COR-L47 (cell line): Measurements from ENCODE around the gene CORO2B.
"Not testable (repeated sequence)": the region's sequence is repeated elsewhere in the genome, so short reads cannot be mapped to it uniquely, and the experiment has no call there.

Experiments
- DNase-seq: peaks from one replicate; lab custom pipeline; 2025; lab: John Stamatoyannopoulos, UW

CORO2B gene

DNA sequence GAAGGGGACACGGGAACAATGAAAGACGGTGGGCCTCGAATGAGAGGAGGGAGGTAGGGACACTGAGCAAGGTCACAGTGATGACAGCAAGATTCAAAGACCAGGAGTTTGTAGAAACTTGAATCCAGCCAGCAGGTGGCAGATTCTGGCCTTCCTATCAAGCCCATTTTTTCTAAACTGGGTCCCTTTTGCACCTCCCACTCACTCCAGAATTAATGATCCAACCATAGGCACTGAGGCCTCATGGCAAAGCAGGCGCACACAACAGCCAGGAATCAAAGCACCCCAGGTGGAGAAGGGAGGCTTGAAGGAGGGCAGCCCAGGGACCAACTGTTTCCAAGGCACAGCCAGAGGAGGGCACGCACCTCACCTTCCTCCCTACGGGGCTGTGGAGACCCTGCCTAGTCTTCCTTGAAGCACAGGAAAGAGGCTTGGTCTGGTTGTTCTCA, 151.7 kb downstream of the CORO2B start:
- DNase-seq = peak; percentile 31

DNA sequence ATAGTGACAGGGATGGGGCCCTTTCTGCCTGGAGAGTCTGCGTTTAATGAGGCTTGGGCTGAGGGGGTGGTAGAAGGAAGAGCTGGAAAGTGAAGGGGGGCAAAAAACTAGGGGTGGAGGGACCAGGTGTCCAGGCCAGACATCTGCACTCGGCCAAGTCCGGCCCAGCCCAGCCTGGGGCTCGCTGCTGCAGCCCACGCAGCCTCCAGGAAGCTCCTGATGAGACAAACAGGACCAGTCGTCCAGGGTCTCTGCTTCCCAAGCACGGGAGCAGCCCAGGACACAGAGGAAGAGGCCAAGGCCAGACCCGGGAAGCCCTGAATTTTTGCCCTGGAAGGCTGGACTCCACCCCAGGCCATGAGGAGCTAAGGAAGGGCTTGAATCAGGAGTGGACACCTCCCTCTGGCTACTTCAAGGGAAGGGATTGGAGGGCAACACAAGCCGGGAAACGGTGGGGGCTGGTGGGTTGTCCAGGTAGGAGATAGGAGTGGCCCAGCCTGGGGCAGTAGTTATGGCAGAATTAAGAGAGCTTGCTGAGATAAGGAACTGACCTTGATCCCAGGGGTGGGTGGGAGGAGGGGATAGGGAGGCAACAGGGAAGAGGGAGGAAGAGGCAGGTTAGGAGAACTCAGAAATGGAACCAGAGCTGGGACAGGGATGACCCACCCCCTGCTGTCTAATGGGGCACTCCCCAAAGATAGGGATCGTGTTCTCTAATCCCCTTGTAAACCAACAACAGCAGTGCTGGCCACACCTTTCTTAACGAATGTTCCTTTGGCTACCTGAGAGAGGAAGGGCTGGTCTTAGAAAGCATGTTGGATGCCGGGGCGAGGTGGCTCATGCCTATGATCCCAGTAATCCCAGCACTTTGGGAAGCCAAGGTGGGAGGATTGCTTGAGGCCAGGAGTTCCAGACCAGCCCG, 152.4 kb downstream of the CORO2B start:
- no peak for DNase-seq

DNA sequence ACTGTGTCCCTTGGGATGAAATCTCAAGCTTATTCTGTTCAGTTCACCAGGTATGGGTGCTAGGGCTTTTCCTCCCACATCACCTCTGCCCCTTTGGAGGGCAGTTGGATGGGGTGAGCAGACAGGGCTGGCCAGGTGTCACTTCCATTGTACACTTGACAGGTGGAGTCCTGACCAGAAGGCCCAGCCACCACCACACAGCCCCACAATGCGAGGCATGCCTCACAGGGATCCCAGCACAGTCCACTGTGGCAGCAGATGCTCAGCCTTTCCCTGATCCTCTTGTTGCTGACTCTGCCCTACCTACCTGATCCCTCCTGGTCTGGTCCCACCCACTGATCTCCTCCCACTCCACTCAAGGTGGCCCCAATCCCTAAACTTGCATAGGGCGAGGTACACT, 153.7 kb downstream of the CORO2B start:
- no peak for DNase-seq

DNA sequence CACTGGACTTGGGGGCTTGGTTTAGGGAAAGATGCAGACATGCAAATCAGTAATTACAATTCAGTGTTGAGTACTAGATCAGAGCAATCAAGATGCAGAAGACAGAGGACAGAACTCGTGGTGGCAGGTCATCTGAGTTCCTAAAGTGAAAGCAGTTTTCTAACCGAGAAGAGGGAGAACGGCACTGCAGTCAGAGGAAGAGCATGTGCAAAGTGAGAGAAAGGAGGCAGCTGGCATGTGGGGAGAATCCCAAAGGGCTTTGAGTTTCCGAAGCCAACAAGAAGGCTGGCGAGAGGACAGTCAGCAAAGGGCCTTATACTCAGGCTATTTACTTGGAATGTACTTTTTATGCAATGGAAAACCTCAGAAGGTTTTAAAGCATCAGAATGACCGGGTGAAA, 154.9 kb downstream of the CORO2B start:
- no peak for DNase-seq

DNA sequence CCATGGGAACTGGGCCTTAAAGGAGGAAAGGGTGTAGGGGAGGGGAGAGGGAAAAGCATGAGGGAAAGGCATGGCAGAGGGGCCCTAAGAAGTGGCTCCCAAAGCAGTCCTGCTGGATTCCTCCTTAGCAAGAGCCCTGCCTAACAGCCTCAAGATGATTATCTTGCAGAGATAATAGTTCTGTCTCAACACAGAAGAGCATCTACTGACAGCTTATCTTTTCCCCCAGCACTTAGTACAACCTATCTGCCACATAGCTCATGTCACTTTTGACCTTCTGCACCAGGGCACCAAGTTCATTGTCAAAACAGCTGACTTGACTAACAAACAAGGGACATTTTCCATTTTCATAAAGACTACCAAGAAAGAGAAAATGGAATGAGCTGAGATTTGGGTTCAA, 155.6 kb downstream of the CORO2B start:
- no peak for DNase-seq

DNA sequence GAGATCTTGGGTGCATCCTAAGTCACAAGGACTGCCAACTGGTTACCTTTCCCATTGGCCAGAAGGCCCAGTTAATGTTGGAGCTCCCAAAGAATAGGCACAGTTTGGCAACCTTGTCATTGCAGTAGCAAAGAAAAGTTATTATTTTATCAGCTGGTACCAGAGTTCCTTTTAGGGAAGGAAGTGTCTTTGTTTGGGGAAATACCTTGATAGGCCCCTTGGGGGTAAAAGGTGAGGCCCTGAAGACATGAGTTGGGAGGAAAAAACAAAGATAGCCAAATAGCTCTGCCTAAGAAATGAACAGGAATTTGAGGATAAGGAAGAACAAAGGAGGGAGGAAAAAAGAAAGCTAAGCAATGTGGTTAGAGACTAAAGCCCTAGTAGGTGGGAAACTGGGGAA, 156.1 kb downstream of the CORO2B start:
- DNase-seq = no peak

DNA sequence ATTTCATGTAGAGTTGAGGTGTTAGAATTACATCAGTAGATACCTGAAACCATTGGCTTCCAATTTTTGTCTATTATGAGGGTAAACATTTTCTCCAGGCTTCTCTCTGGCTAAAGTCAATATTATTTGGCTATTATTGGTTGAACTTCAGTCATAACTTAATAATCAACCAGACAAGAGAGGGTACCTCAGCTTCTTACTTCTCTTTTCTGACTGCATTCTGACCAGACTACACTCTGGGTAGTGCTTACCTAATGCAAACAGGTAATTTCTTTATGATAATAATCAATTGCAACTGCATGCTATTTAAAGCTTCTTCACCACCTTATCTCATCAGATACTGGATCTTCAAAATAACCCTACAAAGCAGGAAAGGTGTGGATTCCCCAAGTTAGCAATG, 156.8 kb downstream of the CORO2B start:
- DNase-seq = no peak

DNA sequence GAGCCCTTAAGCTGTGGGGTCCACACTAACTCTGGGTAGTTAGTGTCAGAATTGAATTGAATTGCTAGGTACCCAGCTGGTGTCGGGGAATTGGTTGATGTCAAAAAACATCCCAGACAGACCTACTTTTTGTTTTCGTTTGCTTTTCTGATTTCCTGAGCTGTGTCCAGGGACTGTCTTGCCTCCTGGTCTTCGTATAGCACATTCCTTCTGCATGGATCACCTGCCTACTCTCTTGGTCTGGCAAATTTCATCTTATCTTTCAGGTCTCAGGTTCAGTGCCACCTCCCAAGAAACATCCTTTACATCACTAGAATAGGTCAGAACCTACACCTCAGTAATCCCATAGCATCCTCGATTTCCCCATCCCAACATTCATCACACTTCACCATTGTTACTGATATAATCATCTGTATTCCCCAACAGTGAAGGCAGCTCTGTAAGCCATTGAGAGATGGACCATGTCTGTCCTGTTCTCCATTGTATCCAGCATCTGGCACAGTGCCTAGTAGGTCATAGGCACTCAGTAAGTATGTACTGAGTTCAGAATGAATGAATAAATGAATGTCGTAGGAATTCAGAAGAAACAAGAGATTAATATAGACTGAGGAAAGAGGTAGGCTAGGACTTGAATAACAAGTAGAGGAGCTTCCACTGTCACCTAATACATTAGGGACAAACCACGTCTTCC, 160.7 kb downstream of the CORO2B start:
- DNase-seq = no peak

DNA sequence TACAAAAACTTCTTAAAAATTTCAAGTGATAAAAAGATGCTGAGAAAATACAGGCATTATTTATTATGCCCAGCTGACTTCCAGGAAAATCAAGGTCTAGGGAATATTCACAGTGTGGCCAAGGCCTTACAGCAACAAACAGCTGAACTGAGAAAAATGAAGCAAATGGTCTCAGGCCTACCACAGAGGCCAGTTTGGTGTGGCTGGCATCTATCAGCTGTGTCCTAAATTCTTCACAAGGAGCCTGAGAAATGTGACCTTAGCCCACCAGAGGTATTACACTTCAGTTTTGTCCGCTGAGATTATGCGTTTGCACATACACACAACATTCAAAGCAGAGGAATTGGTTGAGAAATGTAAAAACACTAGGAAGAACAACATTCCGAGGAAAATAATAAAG, 164.5 kb downstream of the CORO2B start:
- no peak for DNase-seq

DNA sequence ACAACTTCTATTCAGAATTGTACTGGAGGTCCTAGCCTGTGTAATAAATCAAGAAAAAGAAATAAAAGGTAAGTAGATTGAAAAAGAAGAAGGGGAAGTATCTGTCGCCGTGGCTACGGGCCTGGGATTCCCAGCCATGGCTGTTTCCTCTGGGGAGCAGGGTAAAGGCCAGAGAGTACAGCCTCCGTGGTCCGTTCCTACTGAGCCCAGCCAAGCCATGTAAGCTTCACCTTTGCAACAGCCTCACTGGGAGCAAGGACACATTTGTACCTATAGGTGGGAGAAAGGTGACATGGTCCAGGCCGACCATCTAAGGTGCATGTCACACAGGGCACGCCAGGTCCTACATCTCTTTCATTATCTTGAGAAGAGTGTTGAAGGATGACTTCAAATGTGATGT, 170.6 kb downstream of the CORO2B start:
- no peak for DNase-seq

DNA sequence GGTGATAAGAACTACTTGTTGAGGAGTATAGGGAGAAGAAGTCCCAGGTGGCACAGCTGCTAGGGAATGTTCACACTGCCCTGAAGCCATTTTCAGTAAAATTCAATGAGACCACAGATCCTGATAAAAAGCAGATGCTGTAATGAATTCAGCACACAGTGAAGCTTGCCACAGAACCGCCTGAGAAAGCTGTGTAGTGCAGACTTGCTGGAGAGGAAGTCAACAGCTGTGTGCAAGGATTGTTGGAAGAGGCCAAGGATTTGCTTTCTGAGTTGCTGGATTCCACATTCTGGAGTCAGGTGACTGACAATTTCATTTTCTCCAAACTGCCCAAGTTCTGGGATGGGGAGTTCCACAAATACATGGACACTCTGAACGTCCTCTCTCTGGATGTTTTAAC, 171.0 kb downstream of the CORO2B start:
- DNase-seq = no peak

DNA sequence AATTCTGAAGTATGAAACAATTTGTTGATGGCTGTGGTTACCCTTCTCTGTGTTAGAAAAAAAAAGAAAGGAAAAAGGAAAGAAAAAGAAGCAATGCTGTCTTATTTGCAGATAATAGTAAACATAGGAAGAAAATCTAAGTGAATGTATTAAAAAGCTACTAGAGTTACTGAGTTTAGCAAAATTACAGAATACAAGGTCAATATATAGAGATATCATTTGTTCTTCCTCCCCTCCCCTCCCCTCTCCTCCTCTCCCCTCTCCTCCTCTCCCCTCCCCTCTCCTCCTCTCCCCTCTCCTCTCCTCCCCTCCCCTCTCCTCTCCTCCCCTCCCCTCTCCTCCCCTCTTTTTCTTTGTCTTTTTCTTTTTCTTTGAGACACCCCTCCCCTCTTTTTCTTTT, 172.8 kb downstream of the CORO2B start:
- no peak for DNase-seq

DNA sequence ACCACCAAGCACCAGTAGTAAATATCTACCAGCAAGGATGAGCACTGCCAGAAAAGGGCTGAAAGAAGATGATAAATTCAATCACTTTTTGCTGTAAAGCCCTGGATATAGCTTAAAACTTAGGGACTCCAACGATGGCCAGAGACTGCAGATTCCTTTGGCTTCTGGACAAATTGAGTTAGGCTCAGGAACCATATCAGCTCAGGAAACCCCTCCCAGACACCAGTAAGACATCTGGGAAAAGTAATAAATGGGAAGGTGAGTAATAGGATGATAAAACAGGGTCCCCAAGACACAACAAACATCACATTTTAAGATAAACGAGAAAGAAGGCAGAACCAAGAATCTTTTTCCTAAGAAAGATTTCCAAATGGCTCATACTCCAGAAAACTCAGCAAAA, 176.9 kb downstream of the CORO2B start:
- DNase-seq = no peak

DNA sequence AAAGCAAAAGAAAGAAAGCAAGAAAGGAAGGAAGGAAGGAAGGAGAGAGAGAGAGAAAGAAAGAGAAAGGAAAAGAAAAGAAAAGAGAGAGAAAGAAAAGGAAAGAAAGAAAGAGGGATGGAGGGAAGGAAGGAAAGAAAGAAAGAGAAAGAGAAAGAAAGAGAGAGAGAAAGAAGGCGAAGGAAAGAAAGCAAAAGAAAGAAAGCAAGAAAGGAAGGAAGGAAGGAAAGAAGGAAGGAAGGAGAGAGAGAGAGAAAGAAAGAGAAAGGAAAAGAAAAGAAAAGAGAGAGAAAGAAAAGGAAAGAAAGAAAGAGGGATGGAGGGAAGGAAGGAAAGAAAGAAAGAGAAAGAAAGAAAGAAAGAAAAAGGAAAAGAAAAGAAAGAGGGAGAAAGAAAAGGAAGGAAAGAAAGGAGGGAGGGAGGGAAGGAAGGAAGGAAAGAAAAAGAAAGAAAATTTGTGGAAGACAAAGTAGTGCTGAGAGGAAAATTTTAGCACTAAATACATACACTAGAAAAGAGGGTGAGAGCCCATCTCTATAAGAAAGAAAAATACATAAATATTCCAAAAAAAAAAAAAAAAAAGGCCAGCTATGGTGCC, 181.3 kb downstream of the CORO2B start:
- not testable (repeated sequence) for DNase-seq

DNA sequence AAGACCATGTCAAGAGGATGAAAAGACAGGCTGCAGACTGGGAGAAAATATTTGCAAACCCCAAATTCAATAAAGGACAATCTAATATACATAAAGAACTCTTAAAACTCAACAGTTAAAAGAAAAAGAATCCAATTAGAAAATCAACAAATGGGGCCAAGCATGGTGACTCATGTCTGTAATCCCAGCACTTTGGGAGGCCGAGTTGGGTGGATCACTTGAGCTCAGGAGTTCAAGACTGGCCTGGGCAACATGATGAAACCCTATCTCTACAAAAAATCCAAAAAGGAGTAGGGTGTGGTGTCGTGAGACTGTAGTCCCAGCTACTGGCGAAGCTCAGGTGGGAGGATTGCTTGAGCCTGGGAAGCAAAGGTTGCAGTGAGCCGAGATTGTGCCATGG, 184.3 kb downstream of the CORO2B start:
- no peak for DNase-seq

DNA sequence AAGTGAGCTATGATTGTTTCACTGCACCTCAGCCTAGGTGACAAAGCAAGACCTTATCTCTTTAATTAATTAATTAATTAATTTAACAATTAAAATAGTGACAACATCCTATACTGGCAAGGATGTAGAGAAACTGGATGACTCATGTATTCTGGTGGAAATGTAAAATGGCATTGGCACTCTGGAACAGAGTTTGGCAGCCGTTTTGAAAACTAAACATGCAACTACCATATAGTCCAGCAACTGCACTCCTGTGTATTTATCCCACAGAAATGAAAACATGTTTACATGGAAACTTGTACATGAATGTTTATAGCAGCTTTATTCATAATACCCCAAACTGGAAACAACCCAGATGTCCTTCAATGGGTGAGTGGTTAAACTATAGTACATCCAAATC, 185.3 kb downstream of the CORO2B start:
- no peak for DNase-seq

DNA sequence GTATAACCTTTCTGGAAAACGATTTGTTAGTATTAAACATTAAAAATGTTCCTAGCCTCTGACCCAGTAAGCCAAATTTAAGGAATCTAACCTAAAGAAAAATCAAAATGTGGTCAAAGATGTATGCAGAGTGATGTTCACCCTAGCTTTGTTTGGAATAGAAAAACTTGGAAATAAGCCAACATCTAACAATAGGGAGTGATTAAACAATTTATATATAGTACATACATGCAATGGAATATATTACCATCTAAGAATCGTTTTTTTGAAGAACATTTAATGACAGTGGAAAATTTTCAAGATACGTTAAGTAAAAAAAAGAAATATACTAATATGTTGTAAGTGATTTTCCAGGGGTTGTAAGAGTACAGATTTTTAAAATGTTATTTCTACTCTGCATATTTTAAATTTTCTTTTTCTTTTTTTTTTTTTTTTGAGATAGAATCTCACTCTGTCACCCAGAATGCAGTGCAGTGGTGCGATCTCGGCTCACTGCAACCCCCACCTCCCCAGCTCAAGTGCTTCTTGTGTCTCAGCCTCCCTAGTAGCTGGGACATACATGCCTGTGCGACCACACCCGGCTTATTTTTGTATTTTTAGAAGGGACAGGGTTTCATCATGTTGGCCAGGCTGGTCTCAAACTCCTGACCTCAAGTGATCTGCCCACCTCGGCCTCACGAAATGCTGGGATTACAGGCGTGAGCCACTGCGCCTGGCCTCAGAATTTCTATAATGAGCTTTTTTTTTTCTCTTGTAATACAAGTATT, 187.0 kb downstream of the CORO2B start:
- DNase-seq = peak; percentile 51

DNA sequence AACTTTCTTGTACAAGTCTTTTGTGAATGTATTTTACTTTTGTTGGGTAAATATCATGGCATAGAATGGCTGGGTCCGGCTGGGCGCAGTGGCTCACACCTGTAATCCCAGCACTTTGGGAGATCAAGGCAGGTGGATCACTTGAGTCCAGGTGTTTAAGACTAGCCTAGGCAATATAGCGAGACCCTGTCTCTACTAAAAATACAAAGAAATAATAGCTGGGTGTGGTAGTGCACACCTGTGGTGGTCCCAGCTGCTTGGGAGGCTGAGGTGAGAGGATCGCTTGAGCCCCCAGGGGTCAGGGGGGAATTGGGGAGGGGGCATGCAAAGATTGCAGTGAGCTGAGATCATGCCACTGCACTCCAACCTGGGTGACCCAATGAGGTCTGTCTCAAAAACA, 189.0 kb downstream of the CORO2B start:
- DNase-seq = no peak

DNA sequence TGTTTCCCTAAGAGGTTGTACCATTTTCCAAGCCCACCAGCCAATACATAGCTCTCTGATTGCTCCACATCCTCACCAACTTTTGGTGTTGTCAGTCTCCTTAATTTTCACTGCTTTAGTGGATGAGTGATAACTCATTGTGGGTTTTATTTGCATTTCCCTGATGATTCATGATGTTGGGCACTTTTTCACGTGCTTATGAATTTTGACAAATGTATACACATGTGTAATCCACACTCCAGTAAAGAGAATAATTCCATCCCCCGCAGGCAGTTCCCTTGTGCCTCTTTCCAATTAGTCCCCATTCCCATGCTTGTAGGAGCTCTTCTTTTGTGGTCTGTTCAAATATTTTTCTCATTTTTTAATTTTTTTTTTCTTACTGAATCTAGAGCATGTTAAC, 189.5 kb downstream of the CORO2B start:
- DNase-seq = no peak

DNA sequence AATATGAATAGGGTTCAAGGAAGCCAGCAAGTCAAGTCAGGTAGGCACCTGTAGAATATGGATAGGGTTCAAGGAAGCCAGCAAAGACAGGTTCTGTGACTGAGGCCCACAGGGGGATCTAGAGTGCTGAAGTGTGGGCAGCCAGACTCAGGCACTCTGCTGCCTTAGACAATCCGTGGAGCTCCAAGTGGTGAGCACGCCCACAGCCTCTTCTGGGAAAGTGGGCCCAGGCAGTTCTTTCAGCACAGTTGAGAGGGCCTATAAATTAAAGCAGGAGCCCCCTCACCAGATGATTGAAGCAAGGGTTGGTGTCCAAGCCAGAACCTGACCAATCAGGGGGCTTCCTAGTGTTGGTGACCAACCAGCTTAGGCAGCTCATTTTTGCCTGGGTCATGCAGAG, 190.9 kb downstream of the CORO2B start:
- DNase-seq = no peak

DNA sequence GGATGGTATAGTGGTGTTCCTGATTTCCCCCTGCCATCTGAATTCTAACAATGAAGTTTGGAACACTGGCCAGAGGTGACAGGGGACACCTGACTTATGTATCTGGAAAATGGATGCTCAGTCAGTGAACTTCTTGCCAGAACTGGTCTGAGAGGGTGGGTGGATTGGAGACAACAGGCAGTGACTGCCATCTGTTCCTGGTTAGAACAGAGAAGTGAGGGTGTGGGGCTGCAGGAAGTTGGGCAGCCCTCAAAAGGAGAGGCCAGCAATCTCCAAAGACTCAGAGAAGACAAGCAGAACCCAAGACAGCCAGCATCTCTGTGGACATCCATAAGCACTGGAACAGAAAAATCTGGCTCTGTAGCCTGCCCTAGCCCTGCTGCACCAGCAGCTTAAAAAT, 191.4 kb downstream of the CORO2B start:
- DNase-seq = no peak

DNA sequence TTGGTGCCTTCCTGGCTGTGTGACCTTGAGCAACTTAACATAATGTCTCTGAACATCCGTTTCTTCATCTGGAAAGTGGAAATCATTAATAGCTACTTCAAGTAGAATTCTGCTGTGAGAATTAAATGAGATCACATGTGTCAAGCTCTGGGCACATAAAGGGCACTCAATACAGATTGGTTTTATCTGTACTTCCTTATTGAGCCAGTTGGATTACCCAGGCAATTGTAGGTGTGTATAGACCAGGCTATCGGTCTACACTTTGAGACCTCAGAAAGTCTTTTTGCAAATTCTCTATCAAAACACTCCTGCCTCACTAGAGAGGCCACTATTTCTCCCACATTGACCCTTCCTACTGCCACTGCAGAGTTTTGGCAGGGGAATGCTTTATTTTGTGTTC, 194.2 kb downstream of the CORO2B start:
- DNase-seq = no peak
